ENCODE data around the gene MCTP2.
"Not testable (repeated sequence)": the region's sequence is repeated elsewhere in the genome, so short reads cannot be mapped to it uniquely, and the experiment has no call there.

The MCTP2 gene

DNA sequence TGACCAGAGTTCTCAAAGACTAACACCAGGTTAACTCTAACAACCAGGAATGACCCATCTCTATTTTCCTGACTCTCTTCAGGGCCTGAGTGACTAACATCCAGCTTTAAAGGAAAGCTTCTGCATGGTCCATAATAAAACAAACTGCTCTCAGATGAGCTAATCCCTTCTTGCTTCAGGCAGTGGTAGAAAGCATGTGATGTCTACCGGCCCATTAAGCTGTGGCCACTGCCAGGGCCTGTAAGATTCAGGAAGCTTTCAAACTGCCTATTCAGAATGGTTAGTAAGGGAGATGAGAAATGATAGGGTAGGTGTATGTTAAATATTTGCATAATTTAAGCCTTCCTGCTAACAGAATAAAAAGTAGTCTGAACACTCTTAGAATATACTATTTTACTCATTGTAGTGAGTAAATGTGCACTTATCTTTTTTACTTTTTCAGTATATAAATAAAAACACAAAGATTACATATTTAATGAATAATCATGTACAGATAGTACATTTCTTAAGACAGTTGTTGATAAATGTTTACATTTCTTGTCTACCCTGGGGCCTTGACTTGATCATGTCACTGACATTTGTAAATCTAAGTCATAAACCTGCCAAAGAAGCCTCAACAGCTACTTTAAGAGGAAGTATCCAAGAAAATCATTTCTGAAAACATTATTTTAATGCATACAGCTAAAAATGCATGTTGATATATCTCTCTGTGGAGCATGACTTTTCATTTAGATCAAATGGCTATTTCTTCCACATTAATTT, 222.0 kb downstream of the MCTP2 start:
- DNase-seq (ENCODE audit: low read depth in 2 of 2): no peak

- no peak for DNase-seq (ENCODE audit: low read depth in 2 of 2)
Observed at GRCh38 chr15:94455297-94455696, 223.9 kb downstream of the MCTP2 start.

GRCh38 chr15:94456226-94456625, 224.9 kb downstream of the MCTP2 start:
- DNase-seq (ENCODE audit: low read depth in 2 of 2): no peak

DNA sequence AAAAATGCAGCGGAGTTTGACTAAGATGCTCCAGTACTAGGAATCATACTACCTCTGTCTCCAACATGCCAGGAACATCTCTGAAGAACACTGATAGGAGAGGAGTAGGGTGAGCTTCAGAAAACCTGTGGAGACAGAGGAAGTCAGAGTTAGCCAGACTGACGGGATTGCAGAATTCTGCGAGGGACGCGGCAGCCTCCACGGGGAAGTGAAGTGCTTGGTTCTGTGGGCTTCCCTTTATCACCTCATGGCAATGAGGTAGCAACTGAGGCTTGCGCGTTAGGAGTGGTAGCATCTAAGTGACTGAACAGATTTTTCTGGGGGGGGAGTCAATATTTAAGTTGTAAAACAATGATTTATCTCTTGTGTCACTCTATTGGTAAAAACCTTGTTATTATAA, 226.3 kb downstream of the MCTP2 start:
- DNase-seq (ENCODE audit: low read depth in 2 of 2): no peak

DNA sequence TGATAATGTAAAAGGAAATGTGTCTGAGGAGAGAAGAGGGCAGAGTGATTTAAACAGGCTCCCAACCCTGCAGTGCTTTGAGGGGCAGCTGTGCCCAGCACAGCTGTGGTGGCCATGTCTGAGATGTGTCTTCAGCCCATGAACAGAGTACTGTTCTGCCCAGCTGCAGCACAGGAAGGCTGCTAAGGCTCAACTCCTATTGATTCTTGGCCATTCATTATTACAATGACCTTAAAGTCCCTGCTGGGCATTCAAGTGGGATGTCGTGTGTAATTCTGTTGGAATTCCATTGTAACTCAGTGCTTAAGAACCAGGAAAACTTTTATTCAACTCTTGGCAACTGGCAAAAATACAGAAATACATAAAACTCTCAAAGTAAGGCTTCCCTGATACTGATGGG, 229.3 kb downstream of the MCTP2 start:
- DNase-seq (ENCODE audit: low read depth in 2 of 2): no peak

- DNase-seq (ENCODE audit: low read depth in 2 of 2): no peak
Observed at GRCh38 chr15:94467034-94467433, 235.7 kb downstream of the MCTP2 start.

DNA sequence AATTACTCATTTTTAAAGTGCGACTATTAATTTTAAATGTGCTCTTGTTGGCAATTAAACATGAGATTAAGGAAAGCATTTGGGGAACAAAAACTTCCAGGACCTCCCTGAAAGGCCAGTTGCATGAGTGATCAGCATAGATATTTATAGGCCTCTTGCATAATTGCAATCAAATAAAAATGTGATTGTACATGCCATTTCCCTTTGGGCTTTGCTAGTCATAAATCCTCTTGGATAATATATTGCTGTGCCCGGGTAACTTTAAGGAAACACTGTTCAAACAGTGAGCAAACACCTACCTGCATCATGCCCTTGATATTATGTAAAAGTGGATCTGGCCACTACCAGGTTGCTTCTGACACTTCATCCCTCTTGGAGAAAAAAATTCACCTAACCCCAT, 239.1 kb downstream of the MCTP2 start:
- DNase-seq (ENCODE audit: low read depth in 2 of 2): no peak

DNA sequence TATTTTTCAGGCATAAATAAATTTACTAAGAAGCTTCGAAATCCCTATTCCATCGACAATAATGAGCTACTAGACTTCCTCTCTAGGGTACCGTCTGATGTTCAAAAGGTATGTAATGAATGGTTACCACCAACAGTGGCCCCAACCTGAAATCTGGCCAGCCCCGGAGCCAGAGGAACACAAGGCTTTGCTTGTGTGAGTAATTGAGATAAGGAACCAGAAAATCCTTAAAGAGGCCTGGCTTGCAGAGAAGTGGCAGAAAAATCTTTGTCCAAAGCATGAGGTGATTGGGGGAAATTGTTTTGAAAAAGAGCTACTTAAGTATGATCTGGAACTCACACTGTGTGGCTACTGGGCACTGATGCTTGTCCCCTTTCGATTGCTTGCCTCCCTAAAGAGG, 245.3 kb downstream of the MCTP2 start:
- DNase-seq (ENCODE audit: low read depth in 2 of 2): no peak

- no peak for DNase-seq (ENCODE audit: low read depth in 2 of 2)
Observed at GRCh38 chr15:94477913-94478553, 246.7 kb downstream of the MCTP2 start.

DNA sequence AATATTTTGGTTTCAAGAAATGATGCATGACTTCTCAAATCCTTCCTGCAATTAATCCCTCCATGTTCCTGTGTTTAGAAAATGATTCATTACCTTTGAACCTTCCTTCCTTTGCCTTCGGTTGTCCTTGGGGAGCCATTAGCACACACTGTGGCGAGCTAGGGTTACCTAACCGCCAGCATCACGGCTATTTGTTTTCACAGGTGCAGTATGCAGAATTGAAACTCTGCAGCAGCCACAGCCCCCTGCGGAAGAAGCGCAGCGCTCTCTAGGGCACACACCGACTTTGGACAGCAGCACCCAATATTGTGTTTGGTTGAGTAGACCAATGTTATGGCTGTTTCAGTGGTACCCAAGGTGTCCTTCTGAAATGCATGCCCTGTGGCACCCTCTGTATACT, 247.4 kb downstream of the MCTP2 start:
- no peak for DNase-seq (ENCODE audit: low read depth in 2 of 2)

GRCh38 chr15:94480289-94480834, 249.0 kb downstream of the MCTP2 start:
- no peak for DNase-seq (ENCODE audit: low read depth in 2 of 2)

GRCh38 chr15:94485148-94485719, 253.9 kb downstream of the MCTP2 start:
- DNase-seq (ENCODE audit: low read depth in 2 of 2): no peak

DNA sequence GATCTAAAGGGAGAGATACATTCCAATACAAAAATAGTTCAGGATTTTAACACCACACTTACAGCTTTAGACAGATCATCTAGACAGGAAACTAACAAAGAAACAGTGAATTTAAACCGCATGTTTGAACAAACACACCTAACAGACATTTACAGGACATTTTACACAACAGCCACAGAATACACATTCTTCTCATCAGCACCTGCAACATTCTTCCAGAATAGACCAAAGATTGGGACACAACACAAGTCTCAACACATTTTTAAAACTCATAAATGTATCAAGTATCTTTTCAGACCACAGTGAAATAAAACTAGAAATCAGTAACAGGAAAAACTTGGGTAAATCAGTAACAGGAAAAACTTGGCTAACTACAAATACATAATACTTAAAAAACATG, 256.3 kb downstream of the MCTP2 start:
- DNase-seq (ENCODE audit: low read depth in 2 of 2): no peak

- no peak for DNase-seq (ENCODE audit: low read depth in 2 of 2)
Observed at GRCh38 chr15:94493176-94493575, 261.8 kb downstream of the MCTP2 start.

DNA sequence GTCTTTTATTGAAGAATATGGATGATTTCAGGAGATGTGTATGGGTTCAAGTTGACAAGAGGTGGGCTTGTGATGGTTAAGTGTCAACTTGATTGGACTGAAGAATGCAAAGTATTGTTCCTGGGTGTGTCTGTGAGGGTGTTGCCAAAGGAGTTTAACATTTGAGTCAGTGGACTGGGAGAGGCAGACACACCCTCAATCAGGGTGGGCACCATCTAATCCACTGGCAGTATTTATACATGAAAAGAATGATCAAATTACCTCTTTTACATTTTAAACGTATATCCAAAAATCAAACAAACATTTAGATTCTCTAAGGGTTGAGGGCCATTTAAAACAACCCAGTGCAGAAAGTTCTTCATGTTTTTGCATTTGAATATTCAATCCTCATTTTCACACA, 262.2 kb downstream of the MCTP2 start:
- not testable (repeated sequence) for DNase-seq (ENCODE audit: low read depth in 2 of 2)

DNA sequence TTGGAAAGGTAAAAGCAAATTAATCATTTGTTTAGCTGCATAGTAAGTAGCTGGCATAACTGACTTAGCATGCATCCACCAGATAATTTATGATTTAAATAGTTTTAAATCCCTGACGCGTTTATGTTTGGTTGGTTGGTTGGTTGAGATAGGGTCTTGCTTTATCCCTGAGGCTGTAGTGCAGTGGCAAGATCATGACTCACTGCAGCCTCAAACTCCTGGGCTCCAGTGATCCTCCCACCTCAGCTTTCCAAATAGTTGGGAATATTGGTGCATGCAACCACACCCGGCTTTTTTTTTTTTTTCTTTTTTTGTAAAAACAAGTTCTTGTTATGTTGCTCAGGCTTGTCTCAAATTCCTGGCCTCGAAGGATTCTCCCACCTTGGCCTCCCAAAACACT, 263.4 kb downstream of the MCTP2 start:
- no peak for DNase-seq (ENCODE audit: low read depth in 2 of 2)

DNA sequence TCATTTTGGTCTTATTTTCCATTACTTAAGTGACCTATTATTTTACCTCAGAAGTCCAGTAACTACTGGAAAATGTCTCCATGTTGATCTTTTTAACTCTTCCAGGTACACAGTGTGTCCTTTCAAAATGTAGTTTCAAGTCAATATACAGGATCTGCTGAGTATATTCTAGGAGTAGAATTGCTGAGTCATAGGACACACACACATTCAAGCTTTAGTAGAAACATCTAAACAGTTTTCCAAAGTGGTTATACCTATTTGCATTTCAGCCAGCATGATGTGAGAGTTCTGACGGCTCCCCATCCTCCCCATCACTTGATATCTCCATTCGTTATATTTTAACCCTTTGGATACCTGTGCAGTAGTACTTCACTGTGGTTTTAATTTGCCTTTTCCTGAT, 271.9 kb downstream of the MCTP2 start:
- DNase-seq (ENCODE audit: low read depth in 2 of 2): no peak

GRCh38 chr15:94509259-94509658, 277.9 kb downstream of the MCTP2 start:
- no peak for DNase-seq (ENCODE audit: low read depth in 2 of 2)

DNA sequence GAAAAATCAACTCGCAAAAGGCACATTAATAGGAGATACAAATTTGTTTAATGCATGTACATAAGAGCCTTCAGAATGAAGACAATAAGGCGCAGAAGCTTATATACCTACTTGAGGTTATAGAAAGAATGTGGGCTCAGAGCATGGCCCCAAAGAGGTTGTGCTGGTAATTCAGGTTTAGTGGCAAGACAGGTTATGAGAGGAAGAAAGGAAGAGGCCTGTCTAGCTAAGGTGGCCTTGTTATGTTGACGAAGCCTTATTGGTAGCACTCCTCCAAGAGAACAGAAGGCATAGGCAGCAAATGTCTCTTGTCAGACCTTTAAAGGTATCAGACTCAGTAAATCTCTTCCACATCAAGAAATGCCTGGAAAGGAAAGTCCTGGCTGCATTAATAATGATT, 290.8 kb downstream of the MCTP2 start:
- DNase-seq (ENCODE audit: low read depth in 2 of 2): no peak

- no peak for DNase-seq (ENCODE audit: low read depth in 2 of 2)
Observed at GRCh38 chr15:94523873-94524272, 292.5 kb downstream of the MCTP2 start.

- no peak for DNase-seq (ENCODE audit: low read depth in 2 of 2)
Observed at GRCh38 chr15:94524565-94524964, 293.2 kb downstream of the MCTP2 start.

GRCh38 chr15:94526071-94526689, 294.8 kb downstream of the MCTP2 start:
- no peak for DNase-seq (ENCODE audit: low read depth in 2 of 2)

DNA sequence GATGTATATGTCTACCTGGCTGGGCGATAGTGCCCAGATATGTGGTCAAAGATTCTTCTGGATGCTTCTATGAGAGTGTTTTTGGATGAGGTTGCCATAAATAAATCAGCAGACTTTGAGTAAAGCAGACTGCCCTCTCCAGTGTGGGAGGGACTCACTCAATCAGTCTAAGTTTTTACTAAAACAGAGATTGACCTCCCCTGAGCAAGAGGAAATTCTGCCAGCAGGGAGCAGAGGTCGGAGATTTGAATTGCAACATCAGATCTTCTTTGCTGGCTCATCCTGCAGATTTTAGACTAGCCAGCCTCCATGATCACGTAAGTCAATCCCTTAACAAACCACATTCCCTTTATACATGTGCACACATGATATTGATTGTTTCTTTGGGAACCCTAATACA, 300.9 kb downstream of the MCTP2 start:
- DNase-seq (ENCODE audit: low read depth in 2 of 2): no peak

Data from stimulated activated CD8-positive, alpha-beta memory T cell treated with anti-CD3 and anti-CD28 coated beads, Interleukin-7, amount 100 ng/mL, for 4 hours (primary cell).